ENCODE results near the gene ALK. TPM values are rescaled to one million over a fixed set of nuclear protein-coding genes. Genes with fewer than 3 reads are reported as not detected.
A peak's percentile ranks its signal among the peaks of the same experiment; 100 is the strongest.

The ALK gene
- total RNA-seq, 1 experiment from 2014 or later: not detected

DNA sequence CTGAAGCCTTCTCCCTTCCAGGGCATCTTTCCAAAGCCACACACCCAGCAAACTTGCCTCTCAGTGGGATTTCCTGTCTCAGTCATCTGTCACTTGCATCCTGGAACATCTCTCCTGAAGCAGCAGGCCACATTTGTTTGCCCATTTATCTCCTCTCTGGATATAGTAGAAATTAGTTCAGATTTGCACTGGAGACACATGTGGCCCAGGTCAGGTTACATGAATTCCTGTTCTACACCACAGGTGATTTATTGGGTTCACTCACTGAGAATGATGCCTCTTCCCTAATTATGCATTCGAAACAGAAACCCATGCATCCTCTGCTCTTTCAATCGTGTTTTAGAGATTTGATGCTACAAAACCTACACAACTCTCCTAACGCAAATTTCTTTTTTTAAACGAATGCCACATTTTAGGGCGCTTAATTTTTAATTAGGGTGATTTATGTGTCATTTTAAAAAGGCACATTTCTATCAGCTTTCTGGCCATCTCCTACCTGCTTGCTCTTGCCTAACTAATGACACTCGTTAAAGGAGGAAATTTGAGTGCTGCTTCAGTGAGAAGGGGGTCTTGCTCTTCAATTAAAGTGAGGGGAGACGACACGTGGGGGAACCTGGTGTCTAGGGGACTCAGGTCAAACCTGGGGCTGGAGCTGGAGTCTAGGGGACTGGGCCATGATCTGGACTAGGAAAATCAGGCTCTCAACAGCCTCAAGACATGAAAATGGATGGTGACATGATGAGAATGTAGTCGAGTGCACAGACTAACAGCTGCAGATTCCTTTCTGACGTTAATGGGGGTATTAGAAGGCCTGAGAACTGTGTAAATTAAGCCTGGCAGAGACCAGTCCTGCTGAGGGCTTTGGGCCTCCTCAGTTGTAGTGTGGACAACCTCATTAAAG, 584.8 kb downstream of the ALK start:
- Histone ChIP-seq H3T11ph (ENCODE audit: low read length) (no peak overlapping the region), H2BK15ac (ENCODE audit: low read depth, low read length) (no peak overlapping the region), H2BK120ac (ENCODE audit: low read depth, low read length, poor library complexity, severe bottlenecking) (no peak overlapping the region), H3K9me3 (ENCODE audit: control insufficient read depth, low read depth, low read length) (no peaks in the 10 kb centered on the region), H3K9ac (ENCODE audit: extremely low read depth, insufficient read length, low read length) (no peak overlapping the region), H4K91ac (ENCODE audit: insufficient read length, low read depth, low read length) (no peak overlapping the region), H2AFZ (ENCODE audit: low read length) (no peak overlapping the region), H3K4me1 (ENCODE audit: insufficient read depth, low read length) (no peaks in the 10 kb centered on the region; the same call in 1 of the 2 replicates), H3K79me2 (ENCODE audit: insufficient read depth, low read length) (no peaks in the 10 kb centered on the region), H3K18ac (ENCODE audit: insufficient read length, low read depth, low read length) (no peak overlapping the region), H4K8ac (replicated peaks; ENCODE audit: insufficient read length, low read depth, low read length) (no peak overlapping the region), H2BK20ac (ENCODE audit: low read depth, low read length, poor library complexity, severe bottlenecking) (no peak overlapping the region), H2AK5ac (ENCODE audit: insufficient read length, low read length) (no peak overlapping the region), H3K27me3 (ENCODE audit: insufficient read depth, low read length) (no peaks in the 10 kb centered on the region), H3K4ac (ENCODE audit: low read depth, low read length) (no peak overlapping the region), H3K23ac (ENCODE audit: insufficient read length, low read depth, low read length) (no peak overlapping the region), H3K14ac (ENCODE audit: insufficient read depth, low read length) (no peak overlapping the region), H3K27ac (ENCODE audit: insufficient read length, low read depth, low read length) (no peak overlapping the region), H3K4me2 (ENCODE audit: insufficient read depth, insufficient read length, low read length) (no peak overlapping the region), H2BK5ac (ENCODE audit: insufficient read length, low read length) (no peak overlapping the region), H4K20me1 (ENCODE audit: control insufficient read depth, insufficient read depth, insufficient read length) (no peaks in the 10 kb centered on the region), H3K56ac (ENCODE audit: insufficient read length, low read depth, low read length) (no peak overlapping the region), H3K79me1 (ENCODE audit: insufficient read depth, low read depth, low read length, poor library complexity, severe bottlenecking) (no peaks in the 10 kb centered on the region), H3K23me2 (ENCODE audit: insufficient read length, low read depth, low read length, poor library complexity, severe bottlenecking) (no peaks in the 10 kb centered on the region), H2BK12ac (ENCODE audit: insufficient read length, low read depth, low read length) (no peak overlapping the region), H4K5ac (ENCODE audit: insufficient read length, low read depth, low read length) (no peak overlapping the region)
- Mint-ChIP-seq H3K36me3 (ENCODE audit: insufficient read depth in 1 of 3, low read depth in 3 of 3) (no peaks in the 10 kb centered on the region), H3K4me3 (no peak overlapping the region; a peak in 1 of 5 replicates), H3K27ac (peak overlapping the region in 2 of 3 experiments; percentile 47 to 56; a peak in 3 of 7 replicates), H3K27me3 (ENCODE audit: low read depth) (no peaks in the 10 kb centered on the region; the same call in 1 of the 2 replicates), H3K9me3 (no peaks in the 10 kb centered on the region; a peak in 1 of 5 replicates), H3K4me1 (peaks cover 16 to 17% of the 10 kb centered on the region in 2 experiments)
- 100% methylated on average over 3 of the region's 10 CpGs for WGBS (ENCODE audit: extremely low coverage, insufficient read length, low lambda C conversion rate)
- TF ChIP-seq, protein P1, sequence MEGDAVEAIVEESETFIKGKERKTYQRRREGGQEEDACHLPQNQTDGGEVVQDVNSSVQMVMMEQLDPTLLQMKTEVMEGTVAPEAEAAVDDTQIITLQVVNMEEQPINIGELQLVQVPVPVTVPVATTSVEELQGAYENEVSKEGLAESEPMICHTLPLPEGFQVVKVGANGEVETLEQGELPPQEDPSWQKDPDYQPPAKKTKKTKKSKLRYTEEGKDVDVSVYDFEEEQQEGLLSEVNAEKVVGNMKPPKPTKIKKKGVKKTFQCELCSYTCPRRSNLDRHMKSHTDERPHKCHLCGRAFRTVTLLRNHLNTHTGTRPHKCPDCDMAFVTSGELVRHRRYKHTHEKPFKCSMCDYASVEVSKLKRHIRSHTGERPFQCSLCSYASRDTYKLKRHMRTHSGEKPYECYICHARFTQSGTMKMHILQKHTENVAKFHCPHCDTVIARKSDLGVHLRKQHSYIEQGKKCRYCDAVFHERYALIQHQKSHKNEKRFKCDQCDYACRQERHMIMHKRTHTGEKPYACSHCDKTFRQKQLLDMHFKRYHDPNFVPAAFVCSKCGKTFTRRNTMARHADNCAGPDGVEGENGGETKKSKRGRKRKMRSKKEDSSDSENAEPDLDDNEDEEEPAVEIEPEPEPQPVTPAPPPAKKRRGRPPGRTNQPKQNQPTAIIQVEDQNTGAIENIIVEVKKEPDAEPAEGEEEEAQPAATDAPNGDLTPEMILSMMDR (conservative IDR thresholded peaks at IDR 0.05): no peak
- no peak for DNase-seq
